HCT116 (cell line): ENCODE data around the gene ZMYND11. TPM values are rescaled to one million over a fixed set of nuclear protein-coding genes. Genes with fewer than 3 reads are reported as not detected.
"Not testable (repeated sequence)": the region's sequence is repeated elsewhere in the genome, so short reads cannot be mapped to it uniquely, and the experiment has no call there.

Experiments
- ATAC-seq: fragments of 200-7000 bp; cut with Tn5 transposase; 2 replicates; pipeline ENCODE4 v1.9.1; 2020; ENCODE audit warnings: mild to moderate bottlenecking, moderate library complexity
- BruUV-seq: library from RNA; stranded (reverse); fragments of 400-500 nt; replicated peaks from 2 replicates; lab custom pipeline; 2021; lab: Mats Ljungman, UMichigan
- CTCF ChIA-PET: fragments of 300-600 bp; sonication (Branson Sonifier 250); formaldehyde crosslinking; loops from one replicate; lab custom pipeline; 2021; ENCODE audit warnings: antibody characterized with exemption; lab: Charles Lee
- POLR2A ChIA-PET: fragments of 300-600, 350-600 bp; sonication (Branson Sonifier 250); formaldehyde crosslinking; loops from one replicate; lab custom pipeline; 2021; ENCODE audit warnings: antibody characterized with exemption; lab: Charles Lee
- RAD21 ChIA-PET, 2 experiments: fragments of 300-600 bp; sonication (Branson Sonifier 250); formaldehyde crosslinking; loops; one replicate each; lab custom pipeline; 2023; ENCODE audit warnings: low total read pairs in 2 of 2; ENCODE audit not compliant: uncharacterized antibody in 2 of 2, unreplicated experiment in 2 of 2, low non-redundant PET in 1 of 2; lab: Charles Lee
- DNase-seq: peaks from one replicate; pipeline ENCODE4 v3.0.0-alpha.2; 2010; ENCODE audit warnings: low read depth, low spot score
- H2AFZ ChIP-seq: fragments of 200-600 bp; shearing (Covaris generic), sonication (generic); 2 replicates; pipeline ENCODE4 v1.6.1; 2017; ENCODE audit warnings: low read depth, mixed run types, mixed read lengths, antibody characterized with exemption, low read length; ENCODE audit not compliant: poor library complexity, severe bottlenecking
- H3K27ac ChIP-seq: 2 replicates; pipeline ENCODE4 v1.5.1; 2012; ENCODE audit warnings: low read depth, low read length
- H3K27me3 ChIP-seq: fragments of 200-600 bp; sonication (generic); 2 replicates; pipeline ENCODE4 v1.6.1; 2016; ENCODE audit warnings: mixed run types, low read length, mixed read lengths; ENCODE audit not compliant: insufficient read depth
- H3K36me3 ChIP-seq, 2 experiments: fragments of 200-500 bp in 1 of 2; fragments of 200-600 bp in 1 of 2; sonication (Bioruptor generic) in 1 of 2; sonication (generic) in 1 of 2; 2 replicates each; pipeline versions ENCODE4 v1.5.1 to v1.6.1; 2014 to 2016; ENCODE audit warnings: low read length in 2 of 2, inconsistent platforms in 1 of 2, mixed read lengths in 1 of 2, mixed run types in 1 of 2; ENCODE audit not compliant: insufficient read depth in 2 of 2, control insufficient read depth in 1 of 2
- H3K4me1 ChIP-seq, 2 experiments: fragments of 200-600 bp in 1 of 2; sonication (generic) in 1 of 2; 2 replicates each; pipeline versions ENCODE4 v1.5.1 to v1.6.1; 2012 to 2017; ENCODE audit warnings: low read length in 2 of 2, inconsistent platforms in 1 of 2, mild to moderate bottlenecking in 1 of 2, mixed read lengths in 1 of 2, mixed run types in 1 of 2, moderate library complexity in 1 of 2; ENCODE audit not compliant: insufficient read depth in 2 of 2, control insufficient read depth in 1 of 2
- H3K4me2 ChIP-seq: fragments of 200-600 bp; sonication (generic); 2 replicates; pipeline ENCODE4 v1.6.1; 2017; ENCODE audit warnings: mixed run types, low read length, mixed read lengths
- H3K4me3 ChIP-seq, 2 experiments: fragments of 200-600 bp in 1 of 2; sonication (generic) in 1 of 2; replicated peaks in 1 of 2; 2 replicates each; pipeline ENCODE4 v1.5.1; 2011 to 2016; ENCODE audit warnings: low read length in 2 of 2, control low read depth in 1 of 2, low read depth in 1 of 2, mild to moderate bottlenecking in 1 of 2, mixed read lengths in 1 of 2, mixed run types in 1 of 2
- H3K79me2 ChIP-seq: fragments of 200-600 bp; sonication (generic); 2 replicates; pipeline ENCODE4 v1.6.1; 2017; ENCODE audit warnings: mild to moderate bottlenecking, mixed run types, low read length, moderate library complexity, mixed read lengths; ENCODE audit not compliant: insufficient read depth
- H3K9ac ChIP-seq: fragments of 200-600 bp; sonication (generic); 2 replicates; pipeline ENCODE4 v1.6.1; 2016; ENCODE audit warnings: low read length, mixed read lengths
- H3K9me2 ChIP-seq: fragments of 200-600 bp; sonication (generic), shearing (Covaris generic); 2 replicates; pipeline ENCODE4 v1.6.1; 2017; ENCODE audit warnings: mixed run types, mild to moderate bottlenecking, moderate library complexity; ENCODE audit not compliant: insufficient read depth
- H3K9me3 ChIP-seq, 2 experiments: fragments of 200-500 bp in 1 of 2; fragments of 200-600 bp in 1 of 2; sonication (Bioruptor generic) in 1 of 2; sonication (generic) in 1 of 2; 2 replicates each; pipeline ENCODE4 v1.6.1; 2014 to 2017; ENCODE audit warnings: low read length in 2 of 2, mixed read lengths in 2 of 2, inconsistent platforms in 1 of 2, low read depth in 1 of 2, mild to moderate bottlenecking in 1 of 2, mixed run types in 1 of 2, moderate library complexity in 1 of 2; ENCODE audit not compliant: control insufficient read depth in 1 of 2, insufficient read depth in 1 of 2
- H4K20me1 ChIP-seq: fragments of 200-600 bp; sonication (generic), shearing (Covaris generic); 2 replicates; pipeline ENCODE4 v1.6.1; 2017; ENCODE audit warnings: mixed run types, mild to moderate bottlenecking, moderate library complexity; ENCODE audit not compliant: insufficient read depth
- CEBPB ChIP-seq: IDR thresholded peaks from 2 replicates; pipeline ENCODE4 v1.6.1; 2012; ENCODE audit warnings: low read depth
- CTCF ChIP-seq, 3 experiments: fragments of 200-600 bp in 1 of 3; sonication (generic) in 1 of 3; IDR thresholded peaks in 2 of 3; conservative IDR thresholded peaks in 1 of 3; 2 replicates each; pipeline ENCODE4 v1.5.1; 2012 to 2017; ENCODE audit warnings: low read depth in 2 of 3, low read length in 2 of 3, antibody characterized with exemption in 1 of 3, borderline replicate concordance in 1 of 3, control low read depth in 1 of 3, mild to moderate bottlenecking in 1 of 3, mixed read lengths in 1 of 3, mixed run types in 1 of 3, moderate library complexity in 1 of 3; ENCODE audit not compliant: insufficient read depth in 1 of 3
- EGR1 ChIP-seq: IDR thresholded peaks from 2 replicates; pipeline ENCODE4 v1.6.1; 2012; ENCODE audit warnings: low read depth
- intact Hi-C: fragments of 100-400 bp; cut with micrococcal nuclease; formaldehyde crosslinking; loops from 2 replicates; pipeline ENCODE4 v1.10.0; 2022
- total RNA-seq: library from RNA; stranded (reverse); gene quantifications from one replicate; pipeline ENCODE4 v1.2.1, GENCODE V29; 2021; ENCODE audit not compliant: unreplicated experiment

ZMYND11 gene
- total RNA-seq, 1 experiment from 2014 or later = 28.3 TPM

GRCh38 chr10:184911-185310 is 49.7 kb downstream of the ZMYND11 start:
- no peak overlapping the region for H3K4me3 ChIP-seq
- H3K9ac ChIP-seq = no peak overlapping the region
- no peaks in the 10 kb centered on the region for H3K9me2 ChIP-seq
- no peak overlapping the region for H2AFZ ChIP-seq
- ChIA-PET POLR2A (no interaction called here), RAD21 (no interaction called here), CTCF (no interaction called here)
- ATAC-seq (no peak), DNase-seq (no peak)
- peaks cover 0 to 8% of the 10 kb centered on the region in 2 experiments; a peak in 2 of 4 replicates for H3K9me3 ChIP-seq
- H4K20me1 ChIP-seq = no peaks in the 10 kb centered on the region; the same call in 1 of the 2 replicates
- no peak overlapping the region for H3K4me2 ChIP-seq
- TF ChIP-seq EGR1 = no peak
- no peak for TF ChIP-seq CEBPB
- TF ChIP-seq CTCF (IDR thresholded peaks at IDR 0.05 in 2 of 3, conservative IDR thresholded peaks at IDR 0.05 in 1 of 3; ENCODE audit: borderline replicate concordance in 1 of 3, insufficient read depth in 1 of 3, low read depth in 2 of 3, low read length in 2 of 3) = no peak
- H3K27ac ChIP-seq = no peak overlapping the region
- intact Hi-C loops = no loop called here
- no peaks in the 10 kb centered on the region for H3K79me2 ChIP-seq
- no peaks in the 10 kb centered on the region for H3K4me1 ChIP-seq
- H3K27me3 ChIP-seq = no peaks in the 10 kb centered on the region
- BruUV-seq = no TSS peak
- H3K36me3 ChIP-seq = 0 out of 4 replicates have a peak, but pooled peaks cover 0 to 6% of the 10 kb centered on the region in 2 experiments

- RAD21 ChIA-PET, POLR2A ChIA-PET, H3K9ac ChIP-seq, H3K4me3 ChIP-seq, ATAC-seq, H3K27ac ChIP-seq, H3K9me3 ChIP-seq, H3K9me2 ChIP-seq, CTCF ChIA-PET, H3K27me3 ChIP-seq, BruUV-seq, intact Hi-C loops, H3K4me1 ChIP-seq, H2AFZ ChIP-seq, H4K20me1 ChIP-seq, H3K4me2 ChIP-seq, H3K79me2 ChIP-seq, DNase-seq, H3K36me3 ChIP-seq: not testable (repeated sequence)
Observed at GRCh38 chr10:185571-185970, 50.3 kb downstream of the ZMYND11 start.
